GM08714 (cell line): ENCODE measurements around the gene LMAN1L.

Experiments used
- H3K4me3 ChIP-seq: fragments of 200-500 bp; sonication (Bioruptor generic); 2 replicates; pipeline ENCODE4 v1.5.1; 2014; ENCODE audit warnings: mild to moderate bottlenecking, low read length, inconsistent platforms
- ZNF274 ChIP-seq: IDR thresholded peaks from 2 replicates; pipeline ENCODE4 v1.6.1; 2012; ENCODE audit warnings: mild to moderate bottlenecking, low read depth, low read length

LMAN1L gene

GRCh38 chr15:74808078-74808839 is 4.4 kb upstream of the LMAN1L start:
- H3K4me3 ChIP-seq, result no peak overlapping the region
- no peak for TF ChIP-seq ZNF274

- no peak overlapping the region for H3K4me3 ChIP-seq
- TF ChIP-seq ZNF274, result no peak
These were observed 3.8 kb upstream of the LMAN1L start for GRCh38 chr15:74808840-74809229.

DNA sequence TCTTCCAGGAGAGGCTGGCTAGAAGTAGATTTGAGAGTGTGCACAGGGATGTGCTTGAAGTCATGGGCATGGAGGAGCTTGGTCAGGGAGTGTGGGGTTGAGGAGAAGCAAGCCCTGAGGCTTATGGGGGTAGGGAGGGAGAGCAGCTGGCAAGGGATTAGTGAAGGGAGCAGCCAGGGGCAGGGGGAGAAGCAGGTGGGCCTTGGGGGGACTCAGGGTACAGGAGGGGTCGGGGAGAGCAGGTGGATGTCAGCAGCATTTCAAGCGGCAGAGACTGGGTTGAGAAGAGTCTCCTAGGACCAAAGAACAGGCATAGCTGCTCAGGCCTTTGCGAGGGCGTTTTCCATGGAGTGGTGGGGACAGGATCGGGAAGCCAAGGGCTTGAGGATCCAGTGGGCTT is 3.4 kb upstream of the LMAN1L start:
- no peak for TF ChIP-seq ZNF274
- no peak overlapping the region for H3K4me3 ChIP-seq

DNA sequence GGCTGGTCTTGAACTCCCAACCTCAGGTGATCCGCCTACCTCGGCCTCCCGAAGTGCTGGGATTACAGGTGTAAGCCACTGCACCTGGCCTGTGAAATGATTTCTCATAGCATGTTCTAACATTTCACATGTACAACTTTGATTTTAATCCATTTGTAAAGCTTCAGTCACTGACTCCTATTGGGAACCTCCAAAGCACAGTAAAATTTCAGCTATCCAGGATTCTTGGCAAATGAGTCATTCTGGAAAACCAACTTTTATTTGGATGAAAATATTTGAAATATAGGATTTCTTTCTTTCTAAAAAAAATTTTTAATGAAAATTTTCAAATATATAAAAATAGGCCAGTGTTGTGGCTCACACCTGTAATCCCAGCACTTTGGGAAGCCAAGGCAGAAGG is 2.7 kb upstream of the LMAN1L start:
- no peak overlapping the region for H3K4me3 ChIP-seq
- no peak for TF ChIP-seq ZNF274

GRCh38 chr15:74815121-74815934 is 2.7 kb downstream of the LMAN1L start:
- TF ChIP-seq ZNF274, result no peak
- H3K4me3 ChIP-seq, result no peak overlapping the region

DNA sequence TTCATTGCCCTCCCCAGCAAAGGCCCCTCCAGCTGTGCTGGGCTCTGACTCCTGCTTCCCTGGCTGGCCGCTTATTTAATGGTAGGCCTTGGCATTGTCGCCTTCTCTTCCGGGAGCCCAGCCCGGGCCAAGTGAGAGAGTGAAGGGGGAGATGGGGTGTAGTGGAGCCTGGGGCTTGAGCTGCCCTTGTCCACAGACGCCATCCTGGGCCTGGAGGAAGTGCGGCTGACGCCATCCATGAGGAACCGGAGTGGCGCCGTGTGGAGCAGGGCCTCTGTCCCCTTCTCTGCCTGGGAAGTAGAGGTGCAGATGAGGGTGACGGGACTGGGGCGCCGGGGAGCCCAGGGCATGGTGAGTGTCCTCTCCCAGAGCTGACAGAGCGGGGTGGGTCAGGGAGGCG is 3.3 kb downstream of the LMAN1L start:
- TF ChIP-seq ZNF274, result no peak

GRCh38 chr15:74816624-74817369 is 4.2 kb downstream of the LMAN1L start:
- no peak for TF ChIP-seq ZNF274
- H3K4me3 ChIP-seq, result no peak overlapping the region

More for the DNA sequence above, 3.3 kb downstream of the LMAN1L start:
- no peak overlapping the region for H3K4me3 ChIP-seq

DNA sequence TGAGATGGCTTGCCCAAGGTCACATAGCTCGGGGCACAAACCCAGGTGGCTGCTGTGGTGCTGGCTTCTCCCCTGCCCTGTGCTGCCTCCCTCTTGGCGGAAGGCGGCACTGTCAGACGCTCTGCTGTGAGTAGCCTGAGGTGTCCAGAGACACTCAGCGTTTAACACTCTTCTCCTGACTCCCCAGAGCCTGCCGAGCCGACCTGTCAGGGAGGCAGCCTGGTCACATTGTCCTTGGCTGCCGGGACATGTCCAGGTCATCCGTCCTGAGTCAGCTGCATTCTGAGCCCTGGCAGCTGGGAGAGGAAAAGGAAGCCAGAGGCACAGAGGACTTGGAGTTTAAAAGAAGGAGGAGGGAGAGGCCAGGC is 4.7 kb downstream of the LMAN1L start:
- no peak for TF ChIP-seq ZNF274
- no peak overlapping the region for H3K4me3 ChIP-seq

DNA sequence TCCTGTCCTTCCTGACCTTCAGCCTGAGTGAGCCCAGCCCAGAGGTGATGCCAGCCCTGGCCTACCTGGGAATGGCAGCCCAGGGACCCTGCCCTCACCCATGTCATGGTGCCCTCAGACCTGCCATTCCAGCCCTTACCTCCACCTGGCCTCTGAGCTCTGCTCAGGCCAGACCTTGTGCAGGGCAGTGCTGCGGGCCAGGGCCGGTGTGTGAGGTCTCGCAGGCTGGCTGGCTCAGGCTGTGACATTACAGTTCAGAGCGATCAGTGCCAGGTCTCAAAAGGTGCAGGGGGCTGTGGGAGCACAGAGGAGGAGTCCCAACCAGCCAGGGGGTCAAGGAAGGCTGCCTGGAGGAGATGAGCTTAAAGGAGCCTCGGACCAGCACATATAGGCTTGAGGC is 7.4 kb downstream of the LMAN1L start:
- no peak for TF ChIP-seq ZNF274
- H3K4me3 ChIP-seq, result no peak overlapping the region

DNA sequence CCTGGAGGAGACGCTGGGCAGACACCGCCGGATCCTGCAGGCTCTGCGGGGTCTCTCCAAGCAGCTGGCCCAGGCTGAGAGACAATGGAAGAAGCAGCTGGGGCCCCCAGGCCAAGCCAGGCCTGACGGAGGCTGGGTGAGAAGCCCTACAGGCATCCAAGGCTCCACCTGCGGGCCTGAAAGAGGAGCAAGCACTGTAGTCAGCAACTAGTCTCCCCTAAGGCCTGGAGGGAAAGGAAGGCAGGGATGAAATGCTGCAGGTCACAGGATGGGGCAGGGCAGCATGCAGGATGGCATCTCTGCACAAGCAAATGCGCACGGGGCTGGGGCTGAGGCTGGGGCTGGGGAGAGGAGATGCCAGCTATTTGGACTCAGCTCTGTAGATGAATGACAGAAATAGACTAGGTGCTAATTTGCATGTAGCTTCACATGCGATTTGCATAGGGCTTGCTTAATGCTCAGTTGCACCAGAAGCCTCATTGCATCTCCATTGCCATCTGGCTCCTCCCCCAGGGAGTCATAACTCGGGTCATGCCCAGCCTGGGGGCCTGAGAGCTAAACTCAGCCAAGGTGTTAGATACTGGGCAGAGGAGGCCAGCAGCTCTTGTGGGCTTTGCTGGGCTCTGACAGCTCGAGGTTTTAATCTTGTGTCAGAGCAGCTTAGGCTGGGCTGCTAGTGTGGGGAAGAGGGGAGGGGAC is 8.6 kb downstream of the LMAN1L start:
- no peak overlapping the region for H3K4me3 ChIP-seq
- TF ChIP-seq ZNF274, result no peak

DNA sequence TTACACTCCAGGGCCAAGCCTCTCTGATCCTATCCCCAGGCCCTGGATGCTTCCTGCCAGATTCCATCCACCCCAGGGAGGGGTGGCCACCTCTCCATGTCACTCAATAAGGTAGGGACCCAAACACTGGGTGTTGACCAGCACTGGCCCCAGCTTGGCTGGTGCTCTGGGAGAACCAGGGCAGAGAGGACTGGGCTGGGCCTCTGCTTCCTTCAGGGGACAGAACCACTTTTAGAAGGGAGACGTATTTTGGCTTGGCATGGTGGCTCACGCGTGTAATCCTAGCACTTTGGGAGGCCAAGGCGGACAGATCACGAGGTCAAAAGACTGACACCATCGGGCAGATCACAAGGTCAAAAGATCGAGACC is 9.1 kb downstream of the LMAN1L start:
- H3K4me3 ChIP-seq, result no peak overlapping the region
- no peak for TF ChIP-seq ZNF274

GRCh38 chr15:74822233-74822632 is 9.6 kb downstream of the LMAN1L start:
- H3K4me3 ChIP-seq, result no peak overlapping the region
- TF ChIP-seq ZNF274, result no peak

- no peak for TF ChIP-seq ZNF274
- H3K4me3 ChIP-seq, result no peak overlapping the region
These were observed 10.7 kb downstream of the LMAN1L start for GRCh38 chr15:74823324-74823723.

GRCh38 chr15:74824976-74825375 is 12.3 kb downstream of the LMAN1L start:
- TF ChIP-seq ZNF274, result no peak
- no peak overlapping the region for H3K4me3 ChIP-seq
